ENCODE results near the gene SLC25A30.
"Not testable (repeated sequence)": the region's sequence is repeated elsewhere in the genome, so short reads cannot be mapped to it uniquely, and the experiment has no call there.

The SLC25A30 gene

DNA sequence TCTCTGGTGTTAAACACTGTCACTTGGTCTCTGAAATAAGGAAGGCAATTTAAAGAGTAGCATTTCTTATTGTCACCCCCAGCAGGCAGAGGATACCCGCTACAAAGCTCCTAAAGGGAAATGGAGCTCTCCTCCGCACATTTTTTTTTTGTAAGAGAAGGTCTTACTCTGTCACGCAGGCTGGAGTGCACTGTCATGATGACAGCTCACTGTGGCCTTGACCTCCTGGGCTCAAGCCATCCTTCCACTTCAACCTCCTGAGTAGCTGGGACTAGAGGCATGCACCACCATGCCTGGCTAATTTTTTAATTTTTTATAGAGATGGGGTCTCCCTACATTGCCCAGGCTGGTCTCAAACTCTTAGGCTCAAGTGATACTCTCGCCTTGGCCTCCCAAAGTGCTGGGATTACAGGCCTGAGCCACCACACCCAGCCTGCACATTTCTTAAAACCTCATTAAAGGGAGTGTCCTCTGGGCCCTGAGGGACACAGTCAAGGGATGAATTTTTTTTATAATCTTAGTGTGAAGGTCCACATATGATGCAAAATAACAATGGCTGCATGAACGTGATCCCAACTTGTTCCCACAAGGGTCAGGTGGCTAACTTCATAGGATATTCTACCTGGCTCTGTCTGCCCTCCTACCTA lies 32.1 kb downstream of the SLC25A30 start:
- H3K4me3 ChIP-seq (ENCODE audit: low read depth, low read length) = no peak overlapping the region
- in situ Hi-C loops (cut with HindIII; ENCODE audit: low sequenced_read_pairs) = no loop called here
- TF ChIP-seq, protein P1, sequence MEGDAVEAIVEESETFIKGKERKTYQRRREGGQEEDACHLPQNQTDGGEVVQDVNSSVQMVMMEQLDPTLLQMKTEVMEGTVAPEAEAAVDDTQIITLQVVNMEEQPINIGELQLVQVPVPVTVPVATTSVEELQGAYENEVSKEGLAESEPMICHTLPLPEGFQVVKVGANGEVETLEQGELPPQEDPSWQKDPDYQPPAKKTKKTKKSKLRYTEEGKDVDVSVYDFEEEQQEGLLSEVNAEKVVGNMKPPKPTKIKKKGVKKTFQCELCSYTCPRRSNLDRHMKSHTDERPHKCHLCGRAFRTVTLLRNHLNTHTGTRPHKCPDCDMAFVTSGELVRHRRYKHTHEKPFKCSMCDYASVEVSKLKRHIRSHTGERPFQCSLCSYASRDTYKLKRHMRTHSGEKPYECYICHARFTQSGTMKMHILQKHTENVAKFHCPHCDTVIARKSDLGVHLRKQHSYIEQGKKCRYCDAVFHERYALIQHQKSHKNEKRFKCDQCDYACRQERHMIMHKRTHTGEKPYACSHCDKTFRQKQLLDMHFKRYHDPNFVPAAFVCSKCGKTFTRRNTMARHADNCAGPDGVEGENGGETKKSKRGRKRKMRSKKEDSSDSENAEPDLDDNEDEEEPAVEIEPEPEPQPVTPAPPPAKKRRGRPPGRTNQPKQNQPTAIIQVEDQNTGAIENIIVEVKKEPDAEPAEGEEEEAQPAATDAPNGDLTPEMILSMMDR (IDR thresholded peaks at IDR 0.05; ENCODE audit: low read depth, low read length, missing control alignments) = no peak
- no peak for DNase-seq (ENCODE audit: low read depth)

- no peak for DNase-seq (ENCODE audit: low read depth)
- in situ Hi-C loops (cut with HindIII; ENCODE audit: low sequenced_read_pairs) = no loop called here
- TF ChIP-seq, protein P1 (IDR thresholded peaks at IDR 0.05; ENCODE audit: low read depth, low read length, missing control alignments) = no peak
- H3K4me3 ChIP-seq (ENCODE audit: low read depth, low read length) = no peak overlapping the region
These were observed 32.9 kb downstream of the SLC25A30 start for GRCh38 chr13:45385320-45385719.

- TF ChIP-seq, protein P1 (IDR thresholded peaks at IDR 0.05; ENCODE audit: low read depth, low read length, missing control alignments) = no peak
- DNase-seq (ENCODE audit: low read depth) = no peak
- no peak overlapping the region for H3K4me3 ChIP-seq (ENCODE audit: low read depth, low read length)
- in situ Hi-C loops (cut with HindIII; ENCODE audit: low sequenced_read_pairs) = no loop called here
These were observed 33.5 kb downstream of the SLC25A30 start for GRCh38 chr13:45384474-45385174.

DNA sequence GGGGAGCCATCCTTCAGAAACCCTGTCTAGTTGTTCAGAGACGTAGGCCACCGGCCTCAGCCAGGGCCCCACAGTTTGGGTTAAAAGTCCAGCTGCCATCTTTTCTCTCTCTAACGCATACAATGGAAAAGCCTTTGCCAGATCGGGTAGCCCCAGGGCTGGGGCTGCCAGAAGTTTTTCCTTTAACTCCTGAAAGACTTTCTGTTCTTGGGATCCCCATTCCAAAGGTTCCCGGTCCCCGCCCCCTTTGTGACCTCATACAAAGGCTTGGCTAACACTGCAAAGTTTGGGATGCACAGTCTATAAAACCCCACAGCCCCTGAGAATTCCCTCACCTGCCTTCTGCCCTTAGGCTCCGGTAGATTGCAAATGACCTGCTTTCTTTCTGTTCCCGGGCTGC lies 35.4 kb downstream of the SLC25A30 start:
- H3K4me3 ChIP-seq (ENCODE audit: low read depth, low read length); in situ Hi-C loops (cut with HindIII; ENCODE audit: low sequenced_read_pairs); DNase-seq (ENCODE audit: low read depth): not testable (repeated sequence)

DNA sequence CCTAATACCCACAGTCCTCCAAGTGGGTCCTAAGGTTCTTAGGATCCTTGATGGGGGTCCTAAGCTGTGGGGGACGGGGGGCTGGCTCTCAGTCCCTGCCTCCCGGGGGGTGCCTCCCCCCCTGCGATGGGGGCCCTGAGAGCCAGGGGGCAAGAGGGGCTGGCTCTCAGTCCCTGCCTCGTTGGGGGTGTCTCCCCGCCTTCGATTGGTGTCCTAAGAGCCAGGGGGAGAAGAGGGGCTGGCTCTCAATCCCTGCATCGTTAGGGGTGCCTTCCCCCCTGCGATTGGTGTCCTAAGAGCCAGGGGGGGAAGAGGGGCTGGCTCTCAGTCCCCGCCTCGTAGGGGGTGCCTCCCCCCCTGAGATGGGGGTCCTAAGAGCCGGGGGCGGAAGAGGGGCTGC lies 37.0 kb downstream of the SLC25A30 start:
- in situ Hi-C loops (cut with HindIII; ENCODE audit: low sequenced_read_pairs) = no loop called here
- no peak overlapping the region for H3K4me3 ChIP-seq (ENCODE audit: low read depth, low read length)

GRCh38 chr13:45380708-45381107 lies 37.5 kb downstream of the SLC25A30 start:
- in situ Hi-C loops (cut with HindIII; ENCODE audit: low sequenced_read_pairs); DNase-seq (ENCODE audit: low read depth); H3K4me3 ChIP-seq (ENCODE audit: low read depth, low read length): not testable (repeated sequence)

More for the DNA sequence above, 37.0 kb downstream of the SLC25A30 start:
- TF ChIP-seq, protein P1 (IDR thresholded peaks at IDR 0.05; ENCODE audit: low read depth, low read length, missing control alignments) = no peak
- no peak for DNase-seq (ENCODE audit: low read depth)

DNA sequence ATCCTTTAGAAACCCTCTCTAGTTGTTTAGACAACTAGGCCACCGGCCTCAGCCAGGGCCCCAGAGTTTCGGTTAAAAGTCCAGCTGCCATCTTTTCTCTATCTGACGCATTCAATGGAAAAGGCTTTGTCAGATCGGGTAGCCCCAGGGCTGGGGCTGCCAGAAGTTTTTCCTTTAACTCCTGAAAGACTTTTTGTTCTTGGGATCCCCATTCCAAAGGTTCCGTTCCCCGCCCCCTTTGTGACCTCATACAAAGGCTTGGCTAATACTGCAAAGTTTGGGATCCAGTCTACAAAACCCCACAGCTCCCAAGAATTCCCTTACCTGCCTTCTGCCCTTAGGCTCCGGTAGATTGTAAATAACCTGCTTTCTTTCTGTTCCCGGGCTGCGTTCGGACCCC lies 38.7 kb downstream of the SLC25A30 start:
- DNase-seq (ENCODE audit: low read depth); in situ Hi-C loops (cut with HindIII; ENCODE audit: low sequenced_read_pairs); H3K4me3 ChIP-seq (ENCODE audit: low read depth, low read length): not testable (repeated sequence)

DNA sequence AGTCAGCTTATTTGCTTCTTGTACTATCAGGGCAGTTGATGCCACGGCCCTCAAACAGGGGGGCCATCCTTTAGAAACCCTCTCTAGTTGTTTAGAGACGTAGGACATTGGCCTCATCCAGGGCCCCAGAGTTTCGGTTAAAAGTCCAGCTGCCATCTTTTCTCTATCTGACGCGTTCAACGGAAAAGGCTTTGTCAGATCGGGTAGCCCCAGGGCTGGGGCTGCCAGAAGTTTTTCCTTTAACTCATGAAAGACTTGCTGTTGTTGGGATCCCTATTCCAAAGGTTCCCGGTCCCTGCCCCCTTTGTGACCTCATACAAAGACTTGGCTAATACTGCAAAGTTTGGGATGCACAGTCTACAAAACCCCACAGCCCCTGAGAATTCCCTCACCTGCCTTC lies 39.4 kb downstream of the SLC25A30 start:
- DNase-seq (ENCODE audit: low read depth); in situ Hi-C loops (cut with HindIII; ENCODE audit: low sequenced_read_pairs): not testable (repeated sequence)

DNA sequence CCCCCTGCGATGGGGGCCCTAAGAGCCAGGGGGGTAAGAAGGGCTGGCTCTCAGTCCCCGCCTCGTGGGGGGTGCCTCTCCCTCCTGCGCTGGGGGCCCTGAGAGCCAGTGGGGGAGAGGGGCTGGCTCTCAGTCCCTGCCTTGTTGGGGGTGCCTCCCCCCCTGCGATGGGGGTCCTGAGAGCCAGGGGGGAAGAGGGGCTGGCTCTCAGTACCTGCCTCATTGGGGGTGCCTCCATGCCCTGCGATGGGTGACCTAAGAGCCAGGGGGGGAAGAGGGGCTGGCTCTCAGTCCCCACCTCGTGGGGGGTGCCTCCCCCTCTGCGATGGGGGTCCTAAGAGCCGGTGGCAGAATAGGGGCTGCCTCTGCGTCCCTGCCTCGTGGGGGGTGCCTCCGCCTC lies 40.9 kb downstream of the SLC25A30 start:
- H3K4me3 ChIP-seq (ENCODE audit: low read depth, low read length); DNase-seq (ENCODE audit: low read depth); in situ Hi-C loops (cut with HindIII; ENCODE audit: low sequenced_read_pairs): not testable (repeated sequence)

More for the DNA sequence above, 39.4 kb downstream of the SLC25A30 start:
- H3K4me3 ChIP-seq (ENCODE audit: low read depth, low read length) = not testable (repeated sequence)

- in situ Hi-C loops (cut with HindIII; ENCODE audit: low sequenced_read_pairs); H3K4me3 ChIP-seq (ENCODE audit: low read depth, low read length); DNase-seq (ENCODE audit: low read depth): not testable (repeated sequence)
These were observed 41.5 kb downstream of the SLC25A30 start for GRCh38 chr13:45376651-45377050.

Measured in astrocyte of the cerebellum (primary cell).